Body of pancreas (tissue), 4 donors: ENCODE measurements around the gene MYDGF. TPM values are rescaled to one million over a fixed set of nuclear protein-coding genes. Genes with fewer than 3 reads are reported as not detected.

Experiments used
- ATAC-seq: fragments of 150-250 bp; one replicate; pipeline ENCODE4 v1.9.1; 2016
- DNase-seq, 4 donors: peaks; one replicate each; pipeline ENCODE4 v3.0.0-alpha.2; 2019
- H3K27ac ChIP-seq, 4 donors: fragments of 200-600 bp; sonication (generic); 1 replicate in 3 of 4; 2 replicates in 1 of 4; pipeline versions ENCODE4 v1.5.1 to v1.6.1; 2016 to 2019; ENCODE audit warnings: mild to moderate bottlenecking in 1 of 4, mixed read lengths in 1 of 4, moderate library complexity in 1 of 4
- H3K27me3 ChIP-seq, 2 donors: fragments of 200-600 bp; sonication (generic); one replicate each; pipeline ENCODE4 v1.6.0; 2016; ENCODE audit warnings: mild to moderate bottlenecking in 1 of 2
- H3K36me3 ChIP-seq, 2 donors: fragments of 200-600 bp; sonication (generic); replicated peaks in 1 of 2; 2 replicates each; pipeline ENCODE4 v1.5.1; 2016; ENCODE audit warnings: low read depth in 2 of 2; ENCODE audit not compliant: insufficient read depth in 1 of 2
- H3K4me1 ChIP-seq: fragments of 200-600 bp; sonication (generic); one replicate; pipeline ENCODE4 v1.6.0; 2016
- H3K4me3 ChIP-seq, 2 donors: fragments of 200-600 bp; sonication (generic); 1 replicate in 1 of 2; 2 replicates in 1 of 2; pipeline ENCODE4 v1.5.1; 2016 to 2019
- H3K9me3 ChIP-seq, 3 donors: fragments of 200-600 bp; sonication (generic); 1 replicate in 2 of 3; 2 replicates in 1 of 3; pipeline ENCODE4 v1.5.1; 2016
- POLR2A ChIP-seq, 3 donors: fragments of 450-650 bp; IDR thresholded peaks; one replicate each; pipeline ENCODE4 v1.6.1; 2016; ENCODE audit warnings: antibody characterized with exemption in 3 of 3, mild to moderate bottlenecking in 2 of 3
- WGBS, 2 donors: methylation state at CpG; one replicate each; pipeline ENCODE4 v1.1.5; 2017; 5-methylcytosine and 5-hydroxymethylcytosine counted together
- intact Hi-C: fragments of 100-400 bp; cut with DNase I; formaldehyde crosslinking; loops from one replicate; pipeline ENCODE4 v1.15.1; 2023
- total RNA-seq, 2 donors: library from RNA; depleted of rRNA; stranded (reverse); fragments of >200 nt; gene quantifications; one replicate each; pipeline ENCODE4 v1.1.0, GENCODE V29; 2016
- TF ChIP-seq, protein P1 (sequence below), 7 experiments: fragments of 450-650 bp in 4 of 7; fragments of 200-600 bp in 3 of 7; sonication (generic) in 3 of 7; IDR thresholded peaks; one replicate each; pipeline ENCODE4 v1.5.1; 2016 to 2019; ENCODE audit warnings: antibody characterized with exemption in 7 of 7

MYDGF gene
- total RNA-seq, 2 donors from 2014 or later: 42.5 to 50.1 TPM

- Histone ChIP-seq H3K4me1 (peaks cover 25% of the 10 kb centered on the region), H3K27ac (no peak overlapping the region), H3K27me3 (no peaks in the 10 kb centered on the region), H3K36me3 (peaks cover 0 to 3% of the 10 kb centered on the region in 2 donors), H3K9me3 (no peaks in the 10 kb centered on the region), H3K4me3 (no peak overlapping the region)
- TF ChIP-seq POLR2A (IDR thresholded peaks at IDR 0.05): no peak
- TF ChIP-seq, protein P1, sequence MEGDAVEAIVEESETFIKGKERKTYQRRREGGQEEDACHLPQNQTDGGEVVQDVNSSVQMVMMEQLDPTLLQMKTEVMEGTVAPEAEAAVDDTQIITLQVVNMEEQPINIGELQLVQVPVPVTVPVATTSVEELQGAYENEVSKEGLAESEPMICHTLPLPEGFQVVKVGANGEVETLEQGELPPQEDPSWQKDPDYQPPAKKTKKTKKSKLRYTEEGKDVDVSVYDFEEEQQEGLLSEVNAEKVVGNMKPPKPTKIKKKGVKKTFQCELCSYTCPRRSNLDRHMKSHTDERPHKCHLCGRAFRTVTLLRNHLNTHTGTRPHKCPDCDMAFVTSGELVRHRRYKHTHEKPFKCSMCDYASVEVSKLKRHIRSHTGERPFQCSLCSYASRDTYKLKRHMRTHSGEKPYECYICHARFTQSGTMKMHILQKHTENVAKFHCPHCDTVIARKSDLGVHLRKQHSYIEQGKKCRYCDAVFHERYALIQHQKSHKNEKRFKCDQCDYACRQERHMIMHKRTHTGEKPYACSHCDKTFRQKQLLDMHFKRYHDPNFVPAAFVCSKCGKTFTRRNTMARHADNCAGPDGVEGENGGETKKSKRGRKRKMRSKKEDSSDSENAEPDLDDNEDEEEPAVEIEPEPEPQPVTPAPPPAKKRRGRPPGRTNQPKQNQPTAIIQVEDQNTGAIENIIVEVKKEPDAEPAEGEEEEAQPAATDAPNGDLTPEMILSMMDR (IDR thresholded peaks at IDR 0.05): no peak
- 65 to 69% methylated on average over 4 of the region's 4 CpGs for WGBS, 2 donors
- DNase-seq (no peak), ATAC-seq (no peak)
- intact Hi-C loops: no loop called here
Measured at GRCh38 chr19:4673216-4673615, 3.1 kb upstream of the MYDGF start.

DNA sequence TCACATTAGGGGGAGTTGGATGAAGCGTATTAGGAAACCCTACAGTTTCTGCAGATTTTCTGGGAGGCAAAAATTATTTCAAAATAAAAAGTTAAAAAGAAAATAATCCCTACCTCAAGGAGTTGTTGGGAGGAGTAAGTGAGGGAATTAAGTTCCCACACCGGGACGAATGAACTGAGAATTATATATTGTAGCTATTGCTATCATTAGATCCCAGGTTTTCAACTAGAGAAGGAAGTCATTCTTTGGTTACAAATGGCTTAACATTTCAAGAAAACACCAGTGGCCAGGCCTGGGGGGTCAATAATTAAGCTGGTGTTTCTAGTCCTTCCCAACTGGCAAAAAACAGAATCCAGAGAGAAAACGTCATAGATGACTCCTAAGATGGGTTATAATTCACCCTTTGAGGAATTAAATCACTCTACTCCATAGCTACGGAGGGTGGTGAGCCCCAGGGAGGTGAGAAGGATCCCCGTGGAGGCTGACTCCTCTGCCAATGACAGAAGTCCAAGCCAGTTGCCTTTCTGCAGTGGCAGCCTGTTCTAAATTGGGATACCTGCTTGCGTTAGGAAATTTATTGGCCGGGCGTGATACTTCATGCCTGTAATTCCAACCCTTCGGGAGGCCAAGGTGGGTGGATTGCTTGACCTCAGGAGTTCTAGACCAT lies 1.2 kb upstream of the MYDGF start:
- WGBS, 2 donors: 62 to 65% methylated on average over 10 of the region's 10 CpGs
- intact Hi-C loops: no loop called here
- DNase-seq (no peak), ATAC-seq (no peak)
- H3K9me3 ChIP-seq: no peaks in the 10 kb centered on the region
- no peak overlapping the region for H3K4me3 ChIP-seq
- H3K36me3 ChIP-seq: peaks cover 0 to 5% of the 10 kb centered on the region in 2 donors
- H3K27me3 ChIP-seq: no peaks in the 10 kb centered on the region
- peaks cover 28% of the 10 kb centered on the region for H3K4me1 ChIP-seq
- peak overlapping the region; percentile 3 to 90 (median 51) for H3K27ac ChIP-seq
- TF ChIP-seq, protein P1 (IDR thresholded peaks at IDR 0.05): no peak
- no peak for TF ChIP-seq POLR2A (IDR thresholded peaks at IDR 0.05)

DNA sequence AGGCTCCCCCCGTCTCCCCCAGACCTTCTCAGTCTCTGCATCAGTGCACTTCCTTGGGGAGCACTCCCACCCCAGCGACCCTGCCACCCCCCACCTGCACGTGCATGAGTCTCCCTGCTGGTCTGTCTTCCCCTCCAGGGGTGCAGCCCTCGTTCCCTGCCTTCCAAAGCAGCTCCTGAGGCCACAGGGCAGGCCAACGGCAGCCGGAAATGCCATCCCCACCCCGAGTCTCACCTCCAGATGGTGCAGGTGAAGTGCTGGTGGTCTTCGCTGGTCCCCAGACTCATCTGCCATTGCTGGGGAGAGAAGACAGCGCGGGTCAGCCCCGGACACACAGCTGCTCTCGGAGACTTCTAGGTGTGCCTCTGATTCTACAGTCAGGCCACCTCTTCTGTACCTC lies 5.5 kb downstream of the MYDGF start:
- peaks cover 16% of the 10 kb centered on the region for H3K4me1 ChIP-seq
- no peak for DNase-seq
- no peak overlapping the region for H3K27ac ChIP-seq
- no peak for ATAC-seq
- no peaks in the 10 kb centered on the region for H3K27me3 ChIP-seq
- no peaks in the 10 kb centered on the region for H3K9me3 ChIP-seq
- intact Hi-C loops: no loop called here
- H3K36me3 ChIP-seq: peaks cover 12 to 29% of the 10 kb centered on the region in 2 donors
- TF ChIP-seq, protein P1 (IDR thresholded peaks at IDR 0.05): no peak
- no peak for TF ChIP-seq POLR2A (IDR thresholded peaks at IDR 0.05)
- H3K4me3 ChIP-seq: no peak overlapping the region
- 91 to 93% methylated on average over 9 to 12 of the region's 12 CpGs for WGBS, 2 donors

- no peaks in the 10 kb centered on the region for H3K9me3 ChIP-seq
- no peak overlapping the region for H3K4me3 ChIP-seq
- TF ChIP-seq POLR2A (IDR thresholded peaks at IDR 0.05): no peak
- TF ChIP-seq, protein P1 (IDR thresholded peaks at IDR 0.05): no peak
- no peak for DNase-seq
- no peak for ATAC-seq
- H3K27ac ChIP-seq: no peak overlapping the region
- no peaks in the 10 kb centered on the region for H3K27me3 ChIP-seq
- WGBS, 2 donors: 84 to 92% methylated on average over 6 of the region's 6 CpGs
- no peaks in the 10 kb centered on the region for H3K4me1 ChIP-seq
- intact Hi-C loops: no loop called here
- peaks cover 27 to 41% of the 10 kb centered on the region in 2 donors for H3K36me3 ChIP-seq
Measured at GRCh38 chr19:4662812-4663211, 7.3 kb downstream of the MYDGF start.
